ENCODE measurements around the gene DNAH2.

DNAH2 gene

GRCh38 chr17:7789131-7789530 is 71.6 kb downstream of the DNAH2 start:
- H3K9me3 ChIP-seq (ENCODE audit: low read length), result no peaks in the 10 kb centered on the region
- H4K20me1 ChIP-seq (ENCODE audit: insufficient read depth, low read length), result no peaks in the 10 kb centered on the region
- TF ChIP-seq EZH2 (IDR thresholded peaks at IDR 0.05; ENCODE audit: borderline replicate concordance, low read length), result no peak
- no peak for TF ChIP-seq CTCF (IDR thresholded peaks at IDR 0.05; ENCODE audit: low read length)
- no peak overlapping the region for H3K4me3 ChIP-seq (ENCODE audit: low read depth, low read length, poor library complexity, severe bottlenecking)
- no peaks in the 10 kb centered on the region for H3F3A ChIP-seq (ENCODE audit: insufficient read depth, low read length)
- no peak overlapping the region for H3K9ac ChIP-seq (ENCODE audit: low read length)
- no peaks in the 10 kb centered on the region for H3K9me2 ChIP-seq (ENCODE audit: low read depth, low read length)
- H3K4me2 ChIP-seq (ENCODE audit: low read length), result no peak overlapping the region
- H3K79me2 ChIP-seq (ENCODE audit: insufficient read depth, low read length), result no peaks in the 10 kb centered on the region
- no peaks in the 10 kb centered on the region for H3K27me3 ChIP-seq (ENCODE audit: insufficient read depth, low read length)
- H3K27ac ChIP-seq (ENCODE audit: low read depth, low read length, poor library complexity, severe bottlenecking), result no peak overlapping the region
- no peaks in the 10 kb centered on the region for H3K36me3 ChIP-seq (ENCODE audit: insufficient read depth, low read length)
- H2AFZ ChIP-seq (ENCODE audit: low read length), result no peak overlapping the region
- H3K4me1 ChIP-seq (ENCODE audit: insufficient read depth, low read length, severe bottlenecking), result no peaks in the 10 kb centered on the region

GRCh38 chr17:7790150-7790549 is 72.6 kb downstream of the DNAH2 start:
- Histone ChIP-seq H3K9me3 (ENCODE audit: low read length) (no peaks in the 10 kb centered on the region), H3K4me1 (ENCODE audit: insufficient read depth, low read length, severe bottlenecking) (no peaks in the 10 kb centered on the region), H3K9me2 (ENCODE audit: low read depth, low read length) (no peaks in the 10 kb centered on the region), H3K36me3 (ENCODE audit: insufficient read depth, low read length) (no peaks in the 10 kb centered on the region), H3K27ac (ENCODE audit: low read depth, low read length, poor library complexity, severe bottlenecking) (no peak overlapping the region), H3K9ac (ENCODE audit: low read length) (no peak overlapping the region), H3K4me2 (ENCODE audit: low read length) (no peak overlapping the region), H4K20me1 (ENCODE audit: insufficient read depth, low read length) (no peaks in the 10 kb centered on the region), H3F3A (ENCODE audit: insufficient read depth, low read length) (no peaks in the 10 kb centered on the region), H3K4me3 (ENCODE audit: low read depth, low read length, poor library complexity, severe bottlenecking) (no peak overlapping the region), H2AFZ (ENCODE audit: low read length) (no peak overlapping the region), H3K79me2 (ENCODE audit: insufficient read depth, low read length) (no peaks in the 10 kb centered on the region), H3K27me3 (ENCODE audit: insufficient read depth, low read length) (no peaks in the 10 kb centered on the region)
- TF ChIP-seq CTCF (IDR thresholded peaks at IDR 0.05; ENCODE audit: low read length) (no peak), EZH2 (IDR thresholded peaks at IDR 0.05; ENCODE audit: borderline replicate concordance, low read length) (no peak)

- TF ChIP-seq CTCF (IDR thresholded peaks at IDR 0.05; ENCODE audit: low read length) (no peak), EZH2 (IDR thresholded peaks at IDR 0.05; ENCODE audit: borderline replicate concordance, low read length) (no peak)
- Histone ChIP-seq H3K36me3 (ENCODE audit: insufficient read depth, low read length) (no peaks in the 10 kb centered on the region), H3K4me1 (ENCODE audit: insufficient read depth, low read length, severe bottlenecking) (no peaks in the 10 kb centered on the region), H3K9me2 (ENCODE audit: low read depth, low read length) (no peaks in the 10 kb centered on the region), H3K9ac (ENCODE audit: low read length) (no peak overlapping the region), H3K4me2 (ENCODE audit: low read length) (no peak overlapping the region), H3K4me3 (ENCODE audit: low read depth, low read length, poor library complexity, severe bottlenecking) (no peak overlapping the region), H2AFZ (ENCODE audit: low read length) (no peak overlapping the region), H3K27ac (ENCODE audit: low read depth, low read length, poor library complexity, severe bottlenecking) (no peak overlapping the region), H3K27me3 (ENCODE audit: insufficient read depth, low read length) (no peaks in the 10 kb centered on the region), H3K9me3 (ENCODE audit: low read length) (no peaks in the 10 kb centered on the region), H4K20me1 (ENCODE audit: insufficient read depth, low read length) (no peaks in the 10 kb centered on the region), H3K79me2 (ENCODE audit: insufficient read depth, low read length) (no peaks in the 10 kb centered on the region), H3F3A (ENCODE audit: insufficient read depth, low read length) (no peaks in the 10 kb centered on the region)
Observed at GRCh38 chr17:7792611-7793010, 75.1 kb downstream of the DNAH2 start.
